Measurements from ENCODE around the gene FOXK2. TPM values are rescaled to one million over a fixed set of nuclear protein-coding genes. Genes with fewer than 3 reads are reported as not detected.

Gene FOXK2
- total RNA-seq, 1 donor, result 29.3 TPM

GRCh38 chr17:82649501-82650261 is 130.1 kb downstream of the FOXK2 start:
- Histone ChIP-seq H3K27me3 (ENCODE audit: insufficient read depth, low read length) (no peaks in the 10 kb centered on the region), H3K4me1 (ENCODE audit: insufficient read depth, low read length) (peaks cover 10% of the 10 kb centered on the region), H3K4me2 (ENCODE audit: insufficient read depth, low read length) (no peak overlapping the region), H3K4me3 (ENCODE audit: insufficient read depth, low read length) (no peak overlapping the region), H2AFZ (ENCODE audit: low read length) (no peak overlapping the region), H4K20me1 (ENCODE audit: insufficient read depth, low read length) (peaks cover 29% of the 10 kb centered on the region), H3K79me2 (ENCODE audit: insufficient read depth, low read length) (peaks cover 32% of the 10 kb centered on the region), H3K9me3 (ENCODE audit: low read depth, low read length) (no peaks in the 10 kb centered on the region), H3K27ac (ENCODE audit: low read depth, low read length) (no peak overlapping the region), H3K36me3 (ENCODE audit: insufficient read depth, low read length) (peaks cover under 1% of the 10 kb centered on the region)
- TF ChIP-seq CTCF (IDR thresholded peaks at IDR 0.05; ENCODE audit: extremely low read depth, low read depth, low read length), result no peak
- DNase-seq (ENCODE audit: insufficient read length, low spot score, missing footprints), result peak; percentile 71

- Histone ChIP-seq H2AFZ (ENCODE audit: low read length) (no peak overlapping the region), H3K27ac (ENCODE audit: low read depth, low read length) (no peak overlapping the region), H3K36me3 (ENCODE audit: insufficient read depth, low read length) (no peaks in the 10 kb centered on the region), H3K4me2 (ENCODE audit: insufficient read depth, low read length) (no peak overlapping the region), H4K20me1 (ENCODE audit: insufficient read depth, low read length) (peaks cover 19% of the 10 kb centered on the region), H3K4me1 (ENCODE audit: insufficient read depth, low read length) (peaks cover 10% of the 10 kb centered on the region), H3K4me3 (ENCODE audit: insufficient read depth, low read length) (no peak overlapping the region), H3K79me2 (ENCODE audit: insufficient read depth, low read length) (peaks cover 22% of the 10 kb centered on the region), H3K27me3 (ENCODE audit: insufficient read depth, low read length) (no peaks in the 10 kb centered on the region), H3K9me3 (ENCODE audit: low read depth, low read length) (no peaks in the 10 kb centered on the region)
- peak; percentile 66 for DNase-seq (ENCODE audit: insufficient read length, low spot score, missing footprints)
- TF ChIP-seq CTCF (IDR thresholded peaks at IDR 0.05; ENCODE audit: extremely low read depth, low read depth, low read length), result no peak
These were observed 131.2 kb downstream of the FOXK2 start for GRCh38 chr17:82650723-82651122.

- Histone ChIP-seq H2AFZ (ENCODE audit: low read length) (no peak overlapping the region), H3K27me3 (ENCODE audit: insufficient read depth, low read length) (no peaks in the 10 kb centered on the region), H3K9me3 (ENCODE audit: low read depth, low read length) (no peaks in the 10 kb centered on the region), H3K79me2 (ENCODE audit: insufficient read depth, low read length) (no peaks in the 10 kb centered on the region), H3K27ac (ENCODE audit: low read depth, low read length) (no peak overlapping the region), H3K4me1 (ENCODE audit: insufficient read depth, low read length) (no peaks in the 10 kb centered on the region), H3K4me3 (ENCODE audit: insufficient read depth, low read length) (no peak overlapping the region), H3K4me2 (ENCODE audit: insufficient read depth, low read length) (no peak overlapping the region), H3K36me3 (ENCODE audit: insufficient read depth, low read length) (no peaks in the 10 kb centered on the region), H4K20me1 (ENCODE audit: insufficient read depth, low read length) (no peaks in the 10 kb centered on the region)
- DNase-seq (ENCODE audit: insufficient read length, low spot score, missing footprints), result peak; percentile 64
- TF ChIP-seq CTCF (IDR thresholded peaks at IDR 0.05; ENCODE audit: extremely low read depth, low read depth, low read length), result no peak
These were observed 134.4 kb downstream of the FOXK2 start for GRCh38 chr17:82653651-82654528.

Other genes starting within 250 kb of the FOXK2 start
- gene CSNK1D, start 246.0 kb upstream of the FOXK2 start, total RNA-seq, result 45.4 and 50.3 TPM in 2 replicates
- not detected in 2 replicates for gene CD7, start 202.1 kb upstream of the FOXK2 start, total RNA-seq
- 5.8 and 11.5 TPM in 2 replicates for gene SECTM1, start 186.0 kb upstream of the FOXK2 start, total RNA-seq
- under 0.01 and 0.29 TPM in 2 replicates for gene TEX19, start 160.5 kb upstream of the FOXK2 start, total RNA-seq
- not detected in 2 replicates for gene UTS2R, start 148.0 kb upstream of the FOXK2 start, total RNA-seq
- gene HEXD, start 101.4 kb upstream of the FOXK2 start, total RNA-seq, result 13.0 and 20.3 TPM in 2 replicates
- gene OGFOD3, start 101.1 kb upstream of the FOXK2 start, total RNA-seq, result 25.3 and 27.4 TPM in 2 replicates
- 72.4 and 75.1 TPM in 2 replicates for gene CYBC1, start 69.0 kb upstream of the FOXK2 start, total RNA-seq
- gene NARF, start 61.0 kb upstream of the FOXK2 start, total RNA-seq, result 34.4 and 36.8 TPM in 2 replicates
- 66.2 and 66.3 TPM in 2 replicates for gene WDR45B, start 128.7 kb downstream of the FOXK2 start, total RNA-seq
- gene RAB40B, start 179.0 kb downstream of the FOXK2 start, total RNA-seq, result 8.3 and 9.1 TPM in 2 replicates
- gene FN3KRP, start 197.0 kb downstream of the FOXK2 start, total RNA-seq, result 10.1 and 13.8 TPM in 2 replicates
- gene FN3K, start 215.9 kb downstream of the FOXK2 start, total RNA-seq, result 2.9 and 4.4 TPM in 2 replicates
- 28.0 and 29.0 TPM in 2 replicates for gene TBCD, start 232.3 kb downstream of the FOXK2 start, total RNA-seq

Measured in osteoblast (primary cell).